Neutrophil (primary cell): ENCODE measurements around the gene BCAS3.
A peak's percentile ranks its signal among the peaks of the same experiment; 100 is the strongest.

Source experiments
- H3K27ac ChIP-seq: fragments of 200-600 bp; sonication (generic); 2 replicates; pipeline ENCODE4 v1.5.1; 2016; ENCODE audit warnings: mild to moderate bottlenecking, moderate library complexity
- H3K27me3 ChIP-seq: fragments of 200-600 bp; sonication (generic); 2 replicates; pipeline ENCODE4 v1.6.0; 2016; ENCODE audit warnings: mild to moderate bottlenecking
- H3K36me3 ChIP-seq: fragments of 200-600 bp; sonication (generic); 2 replicates; pipeline ENCODE4 v1.5.1; 2017
- H3K4me1 ChIP-seq, 2 experiments: fragments of 200-600 bp in 1 of 2; sonication (generic) in 1 of 2; 1 replicate in 1 of 2; 2 replicates in 1 of 2; pipeline versions ENCODE4 v1.5.1 to v1.6.1; 2013 to 2016; ENCODE audit warnings: low read depth in 1 of 2, low read length in 1 of 2, mild to moderate bottlenecking in 1 of 2, moderate library complexity in 1 of 2; ENCODE audit not compliant: control insufficient read depth in 1 of 2, insufficient read depth in 1 of 2
- H3K4me3 ChIP-seq, 2 experiments: fragments of 200-600 bp in 1 of 2; sonication (generic) in 1 of 2; 1 replicate in 1 of 2; 2 replicates in 1 of 2; pipeline ENCODE4 v1.5.1; 2013 to 2016; ENCODE audit warnings: low read depth in 1 of 2, low read length in 1 of 2, mild to moderate bottlenecking in 1 of 2, moderate library complexity in 1 of 2
- H3K9me3 ChIP-seq: fragments of 200-600 bp; sonication (generic); 2 replicates; pipeline ENCODE4 v1.5.1; 2016
- CTCF ChIP-seq: fragments of 200-600 bp; sonication (generic); IDR thresholded peaks from 2 replicates; pipeline ENCODE4 v1.5.1; 2016; ENCODE audit warnings: antibody characterized with exemption

BCAS3 gene

GRCh38 chr17:61405686-61406536 lies 728.3 kb downstream of the BCAS3 start:
- H3K27me3 ChIP-seq, result peaks cover 100% of the 10 kb centered on the region
- H3K4me1 ChIP-seq, result peaks cover 43 to 55% of the 10 kb centered on the region in 2 experiments
- H3K27ac ChIP-seq, result no peak overlapping the region
- TF ChIP-seq CTCF, result no peak
- H3K9me3 ChIP-seq, result no peaks in the 10 kb centered on the region
- H3K36me3 ChIP-seq, result no peaks in the 10 kb centered on the region
- no peak overlapping the region for H3K4me3 ChIP-seq

GRCh38 chr17:61406537-61406845 lies 728.8 kb downstream of the BCAS3 start:
- H3K9me3 ChIP-seq, result no peaks in the 10 kb centered on the region
- no peaks in the 10 kb centered on the region for H3K36me3 ChIP-seq
- H3K27ac ChIP-seq, result no peak overlapping the region
- H3K27me3 ChIP-seq, result peaks cover 100% of the 10 kb centered on the region
- H3K4me3 ChIP-seq, result no peak overlapping the region
- TF ChIP-seq CTCF, result no peak
- H3K4me1 ChIP-seq, result peaks cover 49 to 60% of the 10 kb centered on the region in 2 experiments

GRCh38 chr17:61406971-61407911 lies 729.6 kb downstream of the BCAS3 start:
- no peak overlapping the region for H3K27ac ChIP-seq
- no peaks in the 10 kb centered on the region for H3K9me3 ChIP-seq
- peaks cover 56 to 68% of the 10 kb centered on the region in 2 experiments for H3K4me1 ChIP-seq
- H3K27me3 ChIP-seq, result peaks cover 100% of the 10 kb centered on the region
- H3K4me3 ChIP-seq, result no peak overlapping the region
- TF ChIP-seq CTCF, result no peak
- no peaks in the 10 kb centered on the region for H3K36me3 ChIP-seq

- Histone ChIP-seq H3K36me3 (no peaks in the 10 kb centered on the region), H3K27me3 (peaks cover 100% of the 10 kb centered on the region), H3K4me1 (peaks cover 53 to 68% of the 10 kb centered on the region in 2 experiments), H3K9me3 (no peaks in the 10 kb centered on the region), H3K27ac (no peak overlapping the region), H3K4me3 (peak overlapping the region in 1 of 2 experiments; percentile 58)
- TF ChIP-seq CTCF, result no peak
Measured at GRCh38 chr17:61408151-61409041, 730.7 kb downstream of the BCAS3 start.
